Kidney epithelial cell (primary cell): ENCODE measurements around the gene RPL10. TPM values are rescaled to one million over a fixed set of nuclear protein-coding genes. Genes with fewer than 3 reads are reported as not detected.

ENCODE experiments used
- DNase-seq: peaks from one replicate; pipeline ENCODE4 v3.0.0-alpha.2; 2010; ENCODE audit warnings: low read depth
- H3K27me3 ChIP-seq: 2 replicates; pipeline ENCODE4 v1.6.0; 2011; ENCODE audit warnings: low read length; ENCODE audit not compliant: control insufficient read depth, insufficient read depth
- H3K36me3 ChIP-seq: 2 replicates; pipeline ENCODE4 v1.5.1; 2011; ENCODE audit warnings: low read length; ENCODE audit not compliant: control insufficient read depth, insufficient read depth
- H3K4me3 ChIP-seq: 2 replicates; pipeline ENCODE4 v1.5.1; 2011; ENCODE audit warnings: low read depth, mild to moderate bottlenecking, control low read depth, low read length
- CTCF ChIP-seq: IDR thresholded peaks from 2 replicates; pipeline ENCODE4 v1.5.1; 2011; ENCODE audit warnings: mild to moderate bottlenecking, moderate library complexity, low read length, control low read depth, inconsistent platforms; ENCODE audit not compliant: insufficient read depth, poor library complexity, severe bottlenecking
- total RNA-seq: library from RNA; depleted of rRNA; stranded (reverse); fragments of >200 nt; gene quantifications from 2 replicates; pipeline ENCODE4 v1.2.3, GENCODE V29; 2015

RPL10 gene
- total RNA-seq, 1 donor from 2014 or later = 8,307 TPM

- peaks cover 2% of the 10 kb centered on the region for H3K36me3 ChIP-seq
- no peak for TF ChIP-seq CTCF
- no peak for DNase-seq
- no peaks in the 10 kb centered on the region for H3K27me3 ChIP-seq
- H3K4me3 ChIP-seq = no peak overlapping the region
These were observed 3.9 kb downstream of the RPL10 start for GRCh38 chrX:154401918-154402621.

- Histone ChIP-seq H3K4me3 (no peak overlapping the region), H3K36me3 (peaks cover 2% of the 10 kb centered on the region), H3K27me3 (no peaks in the 10 kb centered on the region)
- no peak for DNase-seq
- no peak for TF ChIP-seq CTCF
These were observed 4.5 kb downstream of the RPL10 start for GRCh38 chrX:154402622-154403127.

- Histone ChIP-seq H3K36me3 (peaks cover 2% of the 10 kb centered on the region), H3K4me3 (no peak overlapping the region), H3K27me3 (no peaks in the 10 kb centered on the region)
- TF ChIP-seq CTCF = no peak
- no peak for DNase-seq
These were observed 5.0 kb downstream of the RPL10 start for GRCh38 chrX:154403192-154403591.

- H3K4me3 ChIP-seq = no peak overlapping the region
- DNase-seq = no peak
- H3K27me3 ChIP-seq = no peaks in the 10 kb centered on the region
- TF ChIP-seq CTCF = no peak
- peaks cover 2% of the 10 kb centered on the region for H3K36me3 ChIP-seq
These were observed 5.7 kb downstream of the RPL10 start for GRCh38 chrX:154403858-154404257.

- no peak overlapping the region for H3K4me3 ChIP-seq
- H3K27me3 ChIP-seq = no peaks in the 10 kb centered on the region
- H3K36me3 ChIP-seq = peaks cover 2% of the 10 kb centered on the region
- no peak for TF ChIP-seq CTCF
- no peak for DNase-seq
These were observed 6.5 kb downstream of the RPL10 start for GRCh38 chrX:154404625-154405192.
